ENCODE measurements around the gene MAGED2.
A peak's percentile ranks its signal among the peaks of the same experiment; 100 is the strongest.
"Not testable (repeated sequence)": the region's sequence is repeated elsewhere in the genome, so short reads cannot be mapped to it uniquely, and the experiment has no call there.

MAGED2 gene, protein sequence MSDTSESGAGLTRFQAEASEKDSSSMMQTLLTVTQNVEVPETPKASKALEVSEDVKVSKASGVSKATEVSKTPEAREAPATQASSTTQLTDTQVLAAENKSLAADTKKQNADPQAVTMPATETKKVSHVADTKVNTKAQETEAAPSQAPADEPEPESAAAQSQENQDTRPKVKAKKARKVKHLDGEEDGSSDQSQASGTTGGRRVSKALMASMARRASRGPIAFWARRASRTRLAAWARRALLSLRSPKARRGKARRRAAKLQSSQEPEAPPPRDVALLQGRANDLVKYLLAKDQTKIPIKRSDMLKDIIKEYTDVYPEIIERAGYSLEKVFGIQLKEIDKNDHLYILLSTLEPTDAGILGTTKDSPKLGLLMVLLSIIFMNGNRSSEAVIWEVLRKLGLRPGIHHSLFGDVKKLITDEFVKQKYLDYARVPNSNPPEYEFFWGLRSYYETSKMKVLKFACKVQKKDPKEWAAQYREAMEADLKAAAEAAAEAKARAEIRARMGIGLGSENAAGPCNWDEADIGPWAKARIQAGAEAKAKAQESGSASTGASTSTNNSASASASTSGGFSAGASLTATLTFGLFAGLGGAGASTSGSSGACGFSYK

DNA sequence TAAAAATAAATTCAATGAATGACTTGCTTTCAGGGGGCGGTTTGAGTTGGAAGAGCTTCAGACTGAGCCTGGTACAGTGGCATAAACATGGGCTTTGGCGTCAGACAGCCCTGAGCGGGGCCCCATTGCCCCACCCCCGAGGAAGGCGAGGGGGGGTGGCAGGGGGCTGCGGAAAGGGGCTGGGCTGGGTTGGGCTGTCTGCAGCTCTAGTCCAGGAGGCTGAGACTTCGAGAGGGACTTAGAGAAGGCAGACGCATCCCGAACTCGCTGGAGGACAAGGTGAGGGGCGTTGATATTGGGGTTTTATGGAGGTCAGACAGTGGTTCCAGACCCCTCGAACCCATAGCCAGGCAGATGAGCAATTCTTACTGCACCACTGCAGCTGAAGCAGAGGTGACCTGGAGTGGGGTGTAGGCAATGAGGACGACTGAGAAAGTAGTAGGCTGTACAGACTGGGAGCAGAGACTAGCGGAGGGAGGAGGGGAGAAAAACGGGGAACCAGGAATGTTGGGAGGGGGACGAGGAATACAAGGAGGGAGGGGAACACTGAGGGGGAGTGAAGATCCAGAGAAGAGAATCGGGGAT, at the start of gene MAGED2:
MAGED2 (plus strand) TSS at position 222 of the 585 bp plus-strand sequence. CDS start 1,587 bp downstream, outside the sequence.
- DNase-seq = peak in 39 of 51 donors; percentile 0 to 51 (median 16)

DNA sequence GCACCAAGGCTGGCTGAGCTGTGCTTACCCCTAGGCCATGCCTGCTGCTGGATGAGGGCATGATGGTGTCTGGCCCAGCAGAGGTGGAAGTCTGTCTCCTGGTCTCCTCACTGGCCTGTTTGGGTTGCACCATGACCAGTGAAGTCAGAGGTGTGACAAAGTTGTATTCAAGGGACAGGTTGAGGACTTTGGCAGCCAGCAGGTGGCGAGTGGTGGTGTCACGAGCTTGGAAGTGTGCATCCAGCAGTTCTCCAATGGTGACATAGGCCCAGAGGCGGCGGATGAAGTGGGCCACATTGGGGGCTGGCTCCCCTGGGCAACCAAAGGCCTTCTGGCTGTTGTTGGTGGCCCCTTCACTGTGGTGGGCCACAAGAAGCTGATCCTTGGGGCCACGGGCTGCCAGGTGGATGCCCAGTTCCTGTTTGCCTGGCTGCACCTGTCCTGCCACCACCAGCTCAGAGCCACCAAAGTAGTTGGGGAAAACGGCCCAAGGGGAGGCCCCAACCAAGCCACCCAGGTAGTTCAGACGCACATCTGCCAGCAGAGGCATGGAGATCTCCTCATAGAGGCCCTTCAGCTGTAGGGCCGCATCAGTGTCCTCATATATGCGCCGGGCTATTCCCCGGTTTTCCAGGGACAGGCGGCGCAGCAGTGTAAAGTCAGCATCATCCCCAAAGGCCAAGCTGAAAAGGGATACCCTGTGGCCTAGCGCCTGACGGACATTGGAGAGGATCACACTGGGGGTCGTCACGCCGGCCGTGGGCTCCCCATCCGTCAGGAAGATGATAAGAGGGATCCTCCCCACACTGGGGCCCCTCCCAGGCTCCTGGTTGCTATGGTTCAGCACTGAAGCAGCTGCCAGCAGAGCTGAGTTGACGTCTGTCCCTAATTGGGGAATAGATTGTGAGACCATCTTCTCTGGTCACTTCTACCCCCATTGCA, 49.2 kb upstream of the MAGED2 start:
- DNase-seq = no peak

DNA sequence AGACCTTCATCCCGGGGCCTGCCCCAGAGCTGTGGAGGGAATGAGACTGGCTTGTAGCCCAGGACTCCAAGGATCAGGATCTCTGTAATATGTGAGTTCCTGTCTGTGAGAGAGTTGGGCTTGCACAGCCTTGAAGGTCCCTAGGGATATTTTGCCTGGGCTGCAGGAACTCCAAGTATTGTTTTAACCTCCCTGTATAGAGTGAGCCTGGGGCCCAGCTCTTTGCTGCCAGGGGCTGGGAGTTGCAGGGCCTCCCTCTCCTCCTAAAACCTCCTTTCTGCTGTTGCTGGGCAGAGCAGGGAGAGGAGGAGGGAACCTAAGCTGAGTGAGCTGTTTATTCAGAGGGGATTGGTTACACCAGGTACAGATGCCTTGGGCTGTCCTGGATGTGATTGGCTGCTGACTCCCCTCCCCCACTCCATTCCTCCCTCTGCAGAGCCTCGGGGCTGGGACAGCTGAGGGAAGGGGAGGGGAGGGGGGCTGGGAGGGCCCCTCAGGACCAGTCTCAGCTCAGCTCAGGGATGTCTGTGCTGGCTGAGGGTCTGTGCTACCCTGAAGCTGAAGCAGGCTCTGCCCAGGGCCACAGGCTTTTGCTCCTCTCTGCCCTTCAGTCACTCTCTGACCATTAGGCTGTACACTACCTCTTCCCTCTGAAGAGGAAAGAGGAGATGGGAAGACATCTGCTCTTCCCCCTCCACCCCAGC, 33.0 kb upstream of the MAGED2 start:
- DNase-seq = not testable (repeated sequence)

DNA sequence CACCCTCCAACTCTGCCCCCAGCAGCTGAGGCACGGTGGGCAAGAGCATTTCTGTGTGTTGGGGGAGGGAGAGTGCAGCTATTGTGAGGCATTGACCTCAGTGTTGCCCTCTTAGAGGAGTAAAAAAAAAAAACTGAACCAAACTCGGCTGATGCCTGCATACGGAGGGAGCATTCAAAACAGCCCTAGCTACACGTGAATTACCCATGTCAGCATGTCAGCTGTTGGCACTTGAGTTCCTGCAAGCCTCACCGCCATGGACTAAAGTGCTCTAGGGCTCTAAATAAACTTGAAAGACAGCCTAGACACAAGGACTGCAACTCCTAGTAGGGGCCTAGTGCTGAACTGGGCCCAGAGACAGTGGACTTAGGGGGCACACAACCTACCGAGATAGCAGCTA, 31.5 kb upstream of the MAGED2 start:
- DNase-seq = no peak

DNA sequence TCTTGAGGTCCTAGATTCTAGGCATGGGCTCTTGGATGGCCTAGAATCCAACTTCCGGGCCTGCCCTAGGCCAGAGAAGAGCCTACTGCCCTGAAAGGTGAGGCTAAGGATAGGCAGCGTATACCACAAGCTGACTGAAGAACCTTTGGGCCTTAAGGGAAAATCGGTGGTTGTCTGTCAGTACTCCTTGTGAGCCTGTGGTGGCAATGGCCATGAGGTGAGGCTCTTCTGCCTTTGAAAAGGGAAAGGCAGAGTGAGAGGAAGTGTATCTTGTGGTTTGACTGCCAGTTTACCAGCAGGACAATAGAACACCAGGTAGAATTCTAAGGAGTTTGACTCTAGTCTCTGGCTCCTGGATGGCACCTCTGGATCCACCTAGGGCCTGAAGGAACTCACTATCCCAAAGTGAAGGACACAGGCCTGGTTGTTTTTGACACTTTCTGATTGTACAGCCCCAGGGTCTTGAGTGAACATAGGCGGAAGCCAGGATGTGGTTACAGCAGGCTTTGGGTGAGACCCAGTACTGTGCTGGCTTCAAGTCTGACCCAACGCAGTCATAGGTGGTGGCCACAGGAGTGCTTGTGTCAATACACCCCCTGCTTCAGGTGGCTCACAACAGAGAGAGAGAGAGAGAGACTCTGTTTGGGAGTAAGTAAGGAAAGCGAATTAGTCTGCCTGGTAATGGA, 30.4 kb upstream of the MAGED2 start:
- DNase-seq = no peak

DNA sequence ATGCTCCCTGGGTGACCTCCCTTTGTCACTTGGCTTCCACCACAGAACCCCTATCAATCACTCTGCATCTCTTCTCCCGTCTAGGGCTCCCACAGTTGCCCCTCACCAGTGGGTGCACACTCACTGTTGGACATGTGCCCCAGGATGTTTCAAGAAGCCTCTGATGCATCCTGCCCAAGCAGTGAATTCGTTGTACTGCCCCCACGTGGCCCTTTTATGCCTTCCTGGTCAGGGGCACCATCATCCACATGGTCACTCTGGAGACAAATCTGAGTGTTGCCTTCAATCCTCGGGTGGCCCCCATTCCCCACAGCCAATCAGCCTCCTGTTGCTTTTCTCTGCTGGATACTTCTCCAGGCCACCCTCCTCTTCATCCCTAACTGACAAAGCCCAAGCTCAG, 21.6 kb upstream of the MAGED2 start:
- DNase-seq = peak in 1 of 51 donors; percentile 2

DNA sequence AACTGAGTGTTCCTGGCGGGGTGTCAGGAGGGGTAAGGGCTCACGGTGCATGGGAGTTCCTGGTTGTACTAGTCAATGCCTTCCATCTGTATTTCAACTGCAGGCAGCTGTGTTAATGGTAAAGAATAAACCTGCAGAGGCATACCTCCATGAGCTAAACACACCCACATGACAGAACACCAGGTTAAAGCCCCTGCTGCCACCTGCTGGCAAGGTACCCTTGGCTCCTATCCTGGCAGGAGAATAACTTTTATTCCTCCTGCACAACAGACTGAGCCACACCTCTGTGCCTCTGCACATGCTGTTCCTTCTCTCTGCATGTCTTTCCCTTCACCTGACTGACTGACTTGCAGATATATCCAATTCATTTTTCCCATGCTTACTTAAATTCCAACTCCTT, 20.6 kb upstream of the MAGED2 start:
- DNase-seq = no peak

DNA sequence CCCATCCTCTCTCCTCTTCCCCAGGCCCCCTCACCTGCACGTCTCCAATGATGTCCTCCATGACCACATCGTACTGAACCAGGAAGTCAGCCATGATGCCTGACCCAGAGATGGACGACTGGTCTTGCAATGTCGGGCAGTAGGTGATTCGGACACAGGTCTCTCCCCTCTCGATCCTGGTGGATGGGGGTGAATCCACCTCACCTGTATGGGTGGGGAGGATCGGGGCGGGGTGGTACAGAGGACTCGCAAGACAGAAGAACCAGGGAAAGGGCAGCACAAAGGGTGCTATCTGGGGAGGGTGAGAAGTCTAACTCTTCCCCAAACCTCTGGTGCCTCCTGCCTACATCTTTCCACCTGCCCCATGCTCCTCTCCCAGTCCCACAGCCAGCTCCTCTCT, 19.1 kb upstream of the MAGED2 start:
- DNase-seq = no peak

DNA sequence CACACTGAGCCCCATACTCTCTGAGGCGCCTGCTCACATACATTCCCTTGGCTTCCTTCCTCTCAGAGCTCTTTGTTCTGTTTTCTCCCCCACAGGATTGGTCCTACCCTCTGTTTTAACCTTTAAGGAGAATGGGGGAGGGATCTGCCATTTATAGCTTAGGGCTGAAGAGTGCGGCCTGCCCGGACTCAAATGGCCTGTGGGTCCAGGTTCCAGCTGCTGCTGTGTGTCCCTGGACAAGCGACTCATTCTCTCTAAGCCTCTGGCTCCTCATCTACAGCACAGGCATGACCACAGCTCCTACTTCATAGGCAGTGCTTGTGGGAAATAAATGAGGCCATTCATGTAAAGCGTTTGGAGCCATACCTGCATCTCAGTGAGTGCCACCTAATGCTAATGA, 18.1 kb upstream of the MAGED2 start:
- not testable (repeated sequence) for DNase-seq

DNA sequence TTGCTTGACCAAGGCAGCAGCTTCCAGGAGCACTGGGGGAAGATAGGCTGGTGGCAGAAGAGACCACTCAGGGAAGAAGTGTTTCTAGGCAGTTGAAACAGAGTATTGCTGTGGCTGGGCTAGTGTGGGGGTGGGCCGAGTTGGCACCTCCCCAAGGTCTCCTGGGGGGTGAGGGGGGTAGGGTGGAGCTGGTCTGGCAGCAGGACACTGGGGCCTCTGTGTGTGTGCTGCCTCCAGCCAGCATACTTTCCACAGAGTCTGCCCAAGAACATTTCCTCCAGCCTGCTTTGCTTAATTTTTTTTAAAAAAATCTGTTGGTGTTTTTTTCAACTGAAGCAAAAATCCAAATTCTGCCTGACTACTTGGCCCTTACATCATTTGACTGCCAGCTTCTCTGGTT, 13.5 kb upstream of the MAGED2 start:
- DNase-seq = no peak

DNA sequence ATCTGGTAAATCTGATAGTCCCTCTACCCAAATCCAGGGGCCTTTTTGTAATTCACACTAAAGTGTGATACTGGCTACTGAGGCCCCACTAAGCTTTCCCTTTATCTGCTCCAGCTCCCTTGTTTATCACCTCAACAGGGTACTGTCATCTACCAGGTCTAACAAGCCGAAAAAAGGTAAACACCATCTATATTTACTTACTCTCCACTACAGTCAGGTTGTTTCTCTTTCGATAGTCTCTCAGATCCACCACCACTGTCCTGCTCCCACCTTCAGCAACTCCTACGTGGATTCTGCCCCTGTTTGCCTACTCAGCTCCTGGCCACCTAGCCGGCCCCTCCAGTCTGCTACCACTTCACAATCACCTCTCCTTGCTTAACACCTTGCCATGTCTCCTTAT, 12.8 kb upstream of the MAGED2 start:
- no peak for DNase-seq

DNA sequence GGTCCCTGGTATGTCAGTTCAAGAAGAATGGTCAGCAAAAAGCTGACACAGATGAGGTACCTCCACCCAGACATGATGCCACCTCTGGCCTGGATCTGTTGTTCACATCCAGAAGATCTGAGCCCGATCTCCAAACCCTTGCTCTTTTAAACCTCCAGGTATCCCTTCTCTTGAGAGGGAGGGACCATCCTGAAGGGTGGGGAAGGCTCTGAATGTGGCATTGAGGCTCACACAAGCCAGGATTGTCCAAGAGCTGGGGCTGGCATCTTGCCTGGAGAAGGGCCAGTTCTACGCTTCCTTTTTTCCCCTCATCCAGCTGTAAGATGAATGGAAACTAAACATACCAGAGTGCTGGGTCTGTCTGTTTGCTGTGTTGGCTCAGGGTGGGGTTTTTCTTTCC, 9.4 kb upstream of the MAGED2 start, which contains the start of gene ITIH6:
ITIH6 (minus strand) TSS at position 119 of the 400 bp plus-strand sequence; CDS start at position 74, 45 bp downstream.
- DNase-seq = no peak

DNA sequence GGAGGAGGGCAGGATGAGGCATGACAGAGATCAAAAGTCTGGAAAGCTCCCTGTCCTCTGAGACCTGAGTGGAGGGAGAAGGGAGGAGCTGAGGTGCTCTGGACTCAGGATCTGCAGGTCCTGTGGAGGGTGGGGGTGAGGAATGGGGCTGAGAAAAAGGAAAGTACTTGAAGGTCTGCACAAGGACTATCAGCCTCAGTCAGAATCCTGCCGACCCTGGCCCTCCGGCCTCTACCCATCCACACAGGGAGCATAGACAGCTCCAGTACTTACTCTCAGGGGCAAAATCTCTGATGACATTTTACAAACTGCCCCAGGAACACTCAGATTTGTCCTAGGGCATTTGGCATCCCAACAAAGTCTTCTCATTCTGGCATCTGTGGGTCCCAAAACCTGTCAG, 8.5 kb upstream of the MAGED2 start:
- DNase-seq = no peak

DNA sequence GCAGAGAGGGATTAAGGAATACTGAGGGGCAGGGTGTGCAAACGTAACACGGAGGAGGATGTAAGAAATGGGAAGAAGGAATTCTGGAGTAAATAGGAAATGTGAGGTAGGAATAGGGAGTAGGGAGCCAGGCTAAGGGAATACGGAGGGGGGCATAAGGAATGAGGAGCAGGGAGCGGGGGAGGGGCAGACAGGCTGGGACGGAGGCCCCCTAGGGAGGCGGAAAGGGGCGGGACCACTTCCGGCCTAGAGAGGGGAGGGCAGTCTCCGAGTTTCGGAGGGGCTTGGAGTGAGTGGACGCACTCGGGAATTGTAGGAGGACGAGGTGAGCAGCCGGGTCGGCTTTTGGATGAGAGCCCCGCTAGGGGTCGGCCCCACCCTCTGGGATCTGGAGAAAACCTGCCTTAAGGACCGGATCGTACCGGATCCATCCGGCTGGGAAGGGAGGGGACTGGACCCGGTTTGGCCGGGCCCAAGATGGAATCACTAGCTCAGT, 612 bp downstream of the MAGED2 start:
- peak in 50 of 51 donors; percentile 2 to 80 (median 52) for DNase-seq

DNA sequence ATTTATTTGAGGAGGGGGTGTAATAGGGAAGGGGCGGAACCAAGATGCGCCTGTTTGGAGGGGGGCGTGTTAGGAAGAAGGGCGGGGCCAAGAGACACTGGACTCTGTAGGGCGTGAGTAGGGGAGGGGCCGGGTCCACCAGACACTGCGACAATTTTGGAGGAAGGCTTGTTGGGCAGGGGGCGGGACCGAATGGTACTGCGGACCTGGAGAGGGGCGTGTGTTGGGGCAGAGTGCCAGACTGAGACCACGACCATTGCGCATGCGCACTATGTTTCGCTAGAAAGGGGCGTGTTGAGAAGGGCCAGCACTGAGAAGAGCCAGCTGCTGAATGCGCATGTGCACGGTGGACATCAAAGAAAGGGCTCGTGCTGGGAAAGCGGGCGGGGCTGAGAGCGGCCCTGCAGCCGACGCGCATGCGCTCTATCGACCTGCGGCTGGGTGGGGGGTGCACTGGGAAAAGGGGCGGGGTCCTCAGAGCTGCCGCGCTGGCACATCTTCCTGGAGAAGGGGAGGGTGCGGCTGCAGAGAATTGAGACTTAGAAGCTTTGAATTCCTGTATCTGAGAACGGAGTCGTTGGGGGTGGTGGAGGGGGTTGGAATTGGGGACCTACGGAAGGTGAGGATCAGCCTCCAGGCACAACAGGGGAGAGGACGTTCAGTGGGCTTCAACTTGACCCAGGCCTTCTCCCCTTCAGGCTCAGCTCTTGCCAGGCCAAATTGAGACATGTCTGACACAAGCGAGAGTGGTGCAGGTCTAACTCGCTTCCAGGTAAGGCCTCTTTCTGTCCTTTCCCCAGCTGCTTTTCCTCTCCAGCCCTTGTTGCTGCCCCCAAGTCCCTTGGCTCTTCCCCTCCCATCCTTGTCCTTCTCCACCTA, 1.3 kb downstream of the MAGED2 start:
- DNase-seq = peak; percentile 30 to 91 (median 76)

DNA sequence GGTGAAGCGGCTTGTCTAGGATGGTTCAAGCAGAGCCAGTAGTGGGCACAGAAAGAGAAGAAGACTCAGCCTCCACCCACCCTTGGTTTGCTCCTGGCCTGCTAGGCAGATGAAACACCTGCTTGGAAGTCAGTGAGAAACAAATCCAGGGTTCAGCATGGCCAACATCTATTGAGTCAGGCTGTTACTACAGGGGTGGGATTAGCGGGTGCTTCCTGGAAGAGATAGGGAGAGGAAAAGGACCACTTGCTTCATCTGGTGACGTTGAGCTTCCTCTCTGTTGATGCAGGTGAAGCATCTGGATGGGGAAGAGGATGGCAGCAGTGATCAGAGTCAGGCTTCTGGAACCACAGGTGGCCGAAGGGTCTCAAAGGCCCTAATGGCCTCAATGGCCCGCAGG, 3.0 kb downstream of the MAGED2 start:
- DNase-seq = no peak

DNA sequence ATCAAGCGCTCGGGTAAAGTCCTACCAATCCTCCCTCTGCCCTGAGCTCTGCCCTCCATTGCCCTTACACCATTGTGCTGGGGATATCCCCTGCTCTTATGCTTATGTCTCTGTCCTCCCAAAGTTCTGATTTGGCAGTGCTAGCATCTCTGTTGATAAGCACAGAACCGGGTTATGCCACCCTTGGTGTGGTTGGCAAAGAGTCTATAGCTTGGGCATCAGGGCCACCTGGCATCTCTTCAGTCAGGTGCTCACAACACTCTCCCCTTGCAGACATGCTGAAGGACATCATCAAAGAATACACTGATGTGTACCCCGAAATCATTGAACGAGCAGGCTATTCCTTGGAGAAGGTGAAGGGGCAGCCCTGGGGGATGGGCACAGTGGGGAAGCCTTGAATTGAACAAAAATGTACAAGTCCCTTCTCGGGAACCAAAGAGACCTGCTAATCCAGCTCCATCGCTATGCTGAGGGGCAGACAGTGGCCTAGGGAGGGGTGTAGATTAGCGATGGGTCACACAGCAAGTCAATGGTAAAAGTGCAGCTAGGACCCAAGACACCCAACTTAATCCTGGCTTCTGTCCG, 3.8 kb downstream of the MAGED2 start:
- no peak for DNase-seq

DNA sequence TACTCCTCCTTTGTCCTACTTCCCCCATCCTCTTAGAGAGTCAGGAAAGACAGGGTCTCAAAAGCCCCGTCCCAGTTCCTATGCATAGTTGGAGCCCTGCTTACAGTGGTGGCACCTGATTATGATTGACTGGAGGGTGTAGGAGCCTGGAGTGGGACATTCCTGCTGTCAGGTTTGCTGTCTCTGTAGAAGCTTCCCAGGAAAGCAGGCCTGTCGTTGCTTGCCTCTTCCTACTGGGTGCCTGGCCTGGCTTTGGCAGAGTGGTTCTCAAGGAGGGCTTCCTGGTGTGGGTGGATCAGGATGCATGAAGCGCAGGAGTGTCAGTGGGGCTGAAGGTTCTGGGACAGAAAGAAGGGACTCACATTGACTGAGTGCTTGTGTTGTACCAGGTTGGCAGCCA, 4.8 kb downstream of the MAGED2 start:
- no peak for DNase-seq
